Loucy (cell line): ENCODE data around the gene REC114.
"Not testable (repeated sequence)": the region's sequence is repeated elsewhere in the genome, so short reads cannot be mapped to it uniquely, and the experiment has no call there.

Source experiments
- H2AFZ ChIP-seq: fragments of 200-600 bp; sonication (generic); 2 replicates; pipeline ENCODE4 v1.6.0; 2016; ENCODE audit warnings: antibody characterized with exemption, mild to moderate bottlenecking, low read length, moderate library complexity
- H3F3A ChIP-seq: fragments of 200-600 bp; 2 replicates; pipeline ENCODE4 v1.6.0; 2016; ENCODE audit warnings: antibody characterized with exemption, low read depth, mild to moderate bottlenecking
- H3K27me3 ChIP-seq: fragments of 200-600 bp; sonication (generic); 2 replicates; pipeline ENCODE4 v1.6.1; 2014; ENCODE audit warnings: low read length, mild to moderate bottlenecking; ENCODE audit not compliant: insufficient read depth, poor library complexity, severe bottlenecking
- H3K36me3 ChIP-seq: fragments of 200-600 bp; sonication (generic); 2 replicates; pipeline ENCODE4 v1.6.1; 2016; ENCODE audit warnings: low read length; ENCODE audit not compliant: insufficient read depth
- H3K4me1 ChIP-seq: fragments of 200-600 bp; sonication (generic); 2 replicates; pipeline ENCODE4 v1.5.1; 2014; ENCODE audit warnings: low read length, mild to moderate bottlenecking; ENCODE audit not compliant: insufficient read depth, poor library complexity, severe bottlenecking
- H3K4me2 ChIP-seq: fragments of 200-600 bp; sonication (generic); 2 replicates; pipeline ENCODE4 v1.6.0; 2014; ENCODE audit warnings: antibody characterized with exemption, low read length, low read depth, mild to moderate bottlenecking; ENCODE audit not compliant: poor library complexity, severe bottlenecking
- H3K4me3 ChIP-seq: fragments of 200-600 bp; sonication (generic); 2 replicates; pipeline ENCODE4 v1.5.1; 2014; ENCODE audit warnings: low read length, mild to moderate bottlenecking, mixed read lengths; ENCODE audit not compliant: poor library complexity, severe bottlenecking
- H3K79me2 ChIP-seq: fragments of 200-600 bp; sonication (generic); 2 replicates; pipeline ENCODE4 v1.6.1; 2014; ENCODE audit warnings: low read length; ENCODE audit not compliant: insufficient read depth
- H3K9ac ChIP-seq: fragments of 200-600 bp; sonication (generic); 2 replicates; pipeline ENCODE4 v1.6.0; 2014; ENCODE audit warnings: mild to moderate bottlenecking, low read depth, low read length, moderate library complexity; ENCODE audit not compliant: poor library complexity, severe bottlenecking
- H3K9me2 ChIP-seq: fragments of 200-600 bp; sonication (generic); replicated peaks from 2 replicates; pipeline ENCODE4 v1.6.1; 2016; ENCODE audit warnings: low read depth, low read length, mixed read lengths
- H3K9me3 ChIP-seq: fragments of 200-600 bp; sonication (generic); 2 replicates; pipeline ENCODE4 v1.6.1; 2014; ENCODE audit warnings: mild to moderate bottlenecking, antibody characterized with exemption, low read length, low read depth; ENCODE audit not compliant: insufficient read depth
- H4K20me1 ChIP-seq: fragments of 200-600 bp; sonication (generic); 2 replicates; pipeline ENCODE4 v1.6.0; 2014; ENCODE audit warnings: antibody characterized with exemption, low read length, mild to moderate bottlenecking; ENCODE audit not compliant: insufficient read depth, poor library complexity, severe bottlenecking
- CTCF ChIP-seq: fragments of 200-600 bp; sonication (generic); conservative IDR thresholded peaks from 2 replicates; pipeline ENCODE4 v1.5.1; 2014; ENCODE audit warnings: mild to moderate bottlenecking, antibody characterized with exemption, low read length
- EZH2phosphoT487 ChIP-seq: fragments of 200-600 bp; IDR thresholded peaks from 2 replicates; pipeline ENCODE4 v1.6.1; 2018; ENCODE audit warnings: antibody characterized with exemption, mild to moderate bottlenecking, moderate library complexity, borderline replicate concordance

Gene REC114

GRCh38 chr15:73482166-73482565 lies 39.2 kb downstream of the REC114 start:
- H4K20me1 ChIP-seq = no peaks in the 10 kb centered on the region
- no peak overlapping the region for H2AFZ ChIP-seq
- H3K27me3 ChIP-seq = no peaks in the 10 kb centered on the region
- no peaks in the 10 kb centered on the region for H3K9me2 ChIP-seq
- H3K4me1 ChIP-seq = no peaks in the 10 kb centered on the region
- no peaks in the 10 kb centered on the region for H3F3A ChIP-seq
- H3K36me3 ChIP-seq = no peaks in the 10 kb centered on the region
- H3K9ac ChIP-seq = no peak overlapping the region
- H3K79me2 ChIP-seq = no peaks in the 10 kb centered on the region
- no peaks in the 10 kb centered on the region for H3K9me3 ChIP-seq
- no peak overlapping the region for H3K4me2 ChIP-seq
- H3K4me3 ChIP-seq = no peak overlapping the region
- no peak for TF ChIP-seq CTCF
- no peak for TF ChIP-seq EZH2phosphoT487

DNA sequence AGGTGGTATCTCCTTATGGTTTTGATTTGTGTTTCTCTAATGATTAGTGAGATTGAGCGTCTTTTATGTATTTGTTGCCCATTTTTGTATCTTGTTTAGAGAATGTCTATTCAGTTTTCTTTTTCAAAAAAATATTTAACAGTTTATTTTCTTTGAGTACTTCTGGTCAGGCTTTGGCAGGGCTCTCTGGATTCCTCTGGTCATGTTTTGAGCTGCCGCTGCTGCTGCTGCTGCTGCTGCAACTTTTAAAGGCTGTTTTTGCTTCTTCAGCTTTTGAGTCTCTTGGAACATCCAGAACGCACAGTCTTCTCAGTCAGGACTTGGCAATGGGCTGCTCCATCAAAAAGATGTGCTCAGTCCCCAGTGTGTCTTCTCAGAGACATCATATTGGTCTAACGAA lies 40.1 kb downstream of the REC114 start:
- Histone ChIP-seq H3K36me3 (no peaks in the 10 kb centered on the region), H3K9me3 (no peaks in the 10 kb centered on the region), H3K79me2 (no peaks in the 10 kb centered on the region), H3K9ac (no peak overlapping the region), H3K27me3 (no peaks in the 10 kb centered on the region), H3K4me3 (no peak overlapping the region), H4K20me1 (no peaks in the 10 kb centered on the region), H3K9me2 (no peaks in the 10 kb centered on the region), H3K4me2 (no peak overlapping the region), H3K4me1 (no peaks in the 10 kb centered on the region), H3F3A (no peaks in the 10 kb centered on the region), H2AFZ (no peak overlapping the region)
- TF ChIP-seq CTCF (no peak), EZH2phosphoT487 (no peak)

DNA sequence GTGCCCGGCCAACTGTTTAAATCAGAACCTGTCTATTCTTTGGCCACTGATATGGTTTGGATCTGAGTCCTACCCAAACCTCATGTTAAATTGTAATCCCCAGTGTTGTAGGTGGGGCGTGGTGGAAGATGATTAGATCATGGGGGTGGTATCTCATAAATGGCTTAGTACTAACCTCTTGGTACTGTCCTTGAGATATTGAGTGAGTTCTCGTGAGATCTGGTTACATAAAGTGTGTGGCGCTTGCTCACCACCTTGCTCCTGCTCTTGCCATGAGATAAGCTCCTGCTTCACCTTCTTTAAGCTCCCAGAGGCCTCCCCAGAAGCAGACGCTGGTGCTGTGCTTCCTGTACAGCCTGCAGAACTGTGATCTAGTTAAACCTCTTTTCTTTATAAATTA lies 42.4 kb downstream of the REC114 start:
- TF ChIP-seq EZH2phosphoT487 = no peak
- no peak for TF ChIP-seq CTCF
- no peak overlapping the region for H3K9ac ChIP-seq
- no peaks in the 10 kb centered on the region for H3K9me2 ChIP-seq
- H3K27me3 ChIP-seq = no peaks in the 10 kb centered on the region
- no peak overlapping the region for H3K4me3 ChIP-seq
- H3K79me2 ChIP-seq = no peaks in the 10 kb centered on the region
- no peaks in the 10 kb centered on the region for H3K9me3 ChIP-seq
- no peaks in the 10 kb centered on the region for H4K20me1 ChIP-seq
- no peaks in the 10 kb centered on the region for H3K4me1 ChIP-seq
- H3K36me3 ChIP-seq = no peaks in the 10 kb centered on the region
- H3K4me2 ChIP-seq = no peak overlapping the region
- no peaks in the 10 kb centered on the region for H3F3A ChIP-seq
- no peak overlapping the region for H2AFZ ChIP-seq

- H3K4me1 ChIP-seq, H3K9me3 ChIP-seq, H3K4me3 ChIP-seq, H3F3A ChIP-seq, H3K36me3 ChIP-seq, H4K20me1 ChIP-seq, H3K27me3 ChIP-seq, H3K9me2 ChIP-seq, H3K9ac ChIP-seq, H3K79me2 ChIP-seq, H3K4me2 ChIP-seq, H2AFZ ChIP-seq: not testable (repeated sequence)
These were observed 42.9 kb downstream of the REC114 start for GRCh38 chr15:73485885-73486284.
